Measurements from ENCODE around the gene SATL1. TPM values are rescaled to one million over a fixed set of nuclear protein-coding genes. Genes with fewer than 3 reads are reported as not detected.

Gene SATL1, protein sequence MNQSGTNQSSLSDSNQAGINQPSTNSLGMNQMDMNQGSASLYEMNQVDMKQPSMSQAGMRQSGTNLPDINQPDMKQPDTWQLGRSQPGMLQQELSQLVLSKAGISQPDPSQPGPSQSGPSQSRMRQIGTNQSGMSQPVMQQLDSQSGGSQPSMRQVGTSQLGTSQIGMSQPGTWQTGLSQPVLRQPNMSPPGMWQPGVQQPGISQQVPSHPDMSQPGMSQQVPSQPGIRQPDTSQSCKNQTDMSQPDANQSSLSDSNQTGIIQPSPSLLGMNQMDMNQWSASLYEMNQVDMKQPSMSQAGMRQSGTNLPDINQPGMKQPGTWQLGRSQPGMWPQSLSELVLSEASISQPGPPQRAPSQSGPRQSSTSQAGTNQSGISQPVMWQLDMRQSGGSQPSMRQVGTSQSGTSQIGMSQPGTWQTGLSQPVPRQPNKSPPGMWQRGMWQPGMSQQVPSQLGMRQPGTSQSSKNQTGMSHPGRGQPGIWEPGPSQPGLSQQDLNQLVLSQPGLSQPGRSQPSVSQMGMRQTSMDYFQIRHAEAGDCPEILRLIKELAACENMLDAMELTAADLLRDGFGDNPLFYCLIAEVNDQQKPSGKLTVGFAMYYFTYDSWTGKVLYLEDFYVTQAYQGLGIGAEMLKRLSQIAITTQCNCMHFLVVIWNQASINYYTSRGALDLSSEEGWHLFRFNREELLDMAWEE
- total RNA-seq (2014; rRNA removed; shearing (Covaris generic)): not detected in 2 replicates

DNA sequence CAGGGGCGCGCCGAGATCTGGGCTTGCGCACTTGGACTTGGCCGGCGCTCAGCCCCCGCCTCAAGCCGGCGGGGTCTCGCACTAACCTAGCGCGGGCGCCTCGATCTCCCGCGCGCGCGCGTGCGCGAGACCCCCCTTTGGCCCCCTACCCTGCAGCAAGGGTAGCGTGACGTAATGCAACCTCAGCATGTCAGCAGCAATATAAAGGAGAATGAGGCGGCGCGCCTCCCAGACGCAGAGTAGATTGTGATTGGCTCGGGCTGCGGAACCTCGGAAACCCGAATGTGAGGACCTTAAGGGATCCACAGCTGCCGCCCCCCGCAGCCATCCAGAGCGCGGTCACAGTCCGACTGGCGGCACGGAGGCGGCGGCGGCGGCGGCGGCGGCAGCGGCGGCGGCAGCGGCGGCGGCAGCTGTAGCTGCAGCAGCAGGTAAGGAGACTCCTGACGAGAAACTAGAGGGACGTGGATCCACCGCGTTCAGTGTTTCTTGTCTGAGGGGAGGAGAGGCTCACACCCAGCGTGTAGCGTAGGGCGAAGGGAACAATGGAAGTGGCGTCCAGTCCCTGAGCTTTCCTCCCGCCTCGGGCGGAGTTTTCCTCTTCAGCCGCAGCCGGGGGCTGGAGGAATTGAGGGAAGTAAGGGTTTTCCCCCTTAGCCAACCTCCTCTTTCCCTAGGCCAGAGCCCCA, at the start of gene SATL1, which contains the start of gene ZNF711:
Gene SATL1 (minus strand): TSS at position 19 of the 689 bp plus-strand sequence. CDS start 134,811 bp downstream, outside the sequence.
Gene ZNF711 (plus strand): TSS at position 231 of the 689 bp plus-strand sequence. CDS start 3,582 bp downstream, outside the sequence.

Other genes with a start within 250 kb of the SATL1 start
- 8.6 and 9.6 TPM in 2 replicates for gene APOOL, start 239.9 kb downstream of the SATL1 start, total RNA-seq (2014; rRNA removed; shearing (Covaris generic))
- 0.60 and 0.90 TPM in 2 replicates for gene ZNF711, start 212 bp upstream of the SATL1 start, total RNA-seq (2014; rRNA removed; shearing (Covaris generic))
- 0.05 TPM in 1 of 2 replicates, not detected in the other for gene POF1B, start 135.9 kb upstream of the SATL1 start, total RNA-seq (2014; rRNA removed; shearing (Covaris generic))

Data from A375 (cell line).